22Rv1 (cell line): ENCODE results near the gene NARF.

Experiments
- ZFX ChIP-seq: fragments of 450-650 bp; IDR thresholded peaks from 2 replicates; pipeline ENCODE4 v1.6.1; 2017; ENCODE audit warnings: antibody characterized with exemption, borderline replicate concordance
- TF ChIP-seq, protein P1 (sequence below): fragments of 450-650 bp; IDR thresholded peaks from 2 replicates; pipeline ENCODE4 v1.5.1; 2017; ENCODE audit warnings: mild to moderate bottlenecking

DNA sequence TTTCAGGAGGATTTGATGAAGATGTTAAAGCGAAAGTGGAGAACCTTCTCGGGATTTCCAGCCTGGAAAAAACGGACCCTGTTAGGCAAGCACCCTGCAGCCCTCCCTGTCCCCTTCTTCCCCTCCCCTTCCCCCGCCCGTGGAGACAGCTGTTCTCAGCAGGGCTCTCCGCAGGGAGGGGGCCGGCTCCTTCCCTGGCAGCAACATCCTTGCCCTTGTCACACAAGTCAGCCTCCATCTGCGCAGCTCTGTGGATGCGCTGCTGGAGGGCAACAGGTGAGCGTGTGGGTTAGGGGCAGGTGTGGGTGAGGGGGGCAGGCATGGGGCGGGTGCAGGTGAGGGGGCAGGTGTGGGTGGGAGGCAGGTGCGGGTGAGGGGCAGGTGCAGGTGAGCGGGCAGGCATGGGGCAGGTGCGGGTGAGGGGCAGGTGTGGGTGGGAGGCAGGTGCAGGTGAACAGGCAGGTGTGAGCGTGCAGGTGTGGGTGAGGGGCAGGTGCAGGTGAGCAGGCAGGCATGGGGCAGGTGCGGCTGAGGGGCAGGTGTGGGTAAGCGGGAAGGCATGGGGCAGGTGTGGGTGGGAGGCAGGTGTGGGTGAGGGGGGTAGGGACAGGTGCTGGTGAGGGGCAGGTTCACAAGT is 17.4 kb upstream of the NARF start:
- TF ChIP-seq, protein P1, sequence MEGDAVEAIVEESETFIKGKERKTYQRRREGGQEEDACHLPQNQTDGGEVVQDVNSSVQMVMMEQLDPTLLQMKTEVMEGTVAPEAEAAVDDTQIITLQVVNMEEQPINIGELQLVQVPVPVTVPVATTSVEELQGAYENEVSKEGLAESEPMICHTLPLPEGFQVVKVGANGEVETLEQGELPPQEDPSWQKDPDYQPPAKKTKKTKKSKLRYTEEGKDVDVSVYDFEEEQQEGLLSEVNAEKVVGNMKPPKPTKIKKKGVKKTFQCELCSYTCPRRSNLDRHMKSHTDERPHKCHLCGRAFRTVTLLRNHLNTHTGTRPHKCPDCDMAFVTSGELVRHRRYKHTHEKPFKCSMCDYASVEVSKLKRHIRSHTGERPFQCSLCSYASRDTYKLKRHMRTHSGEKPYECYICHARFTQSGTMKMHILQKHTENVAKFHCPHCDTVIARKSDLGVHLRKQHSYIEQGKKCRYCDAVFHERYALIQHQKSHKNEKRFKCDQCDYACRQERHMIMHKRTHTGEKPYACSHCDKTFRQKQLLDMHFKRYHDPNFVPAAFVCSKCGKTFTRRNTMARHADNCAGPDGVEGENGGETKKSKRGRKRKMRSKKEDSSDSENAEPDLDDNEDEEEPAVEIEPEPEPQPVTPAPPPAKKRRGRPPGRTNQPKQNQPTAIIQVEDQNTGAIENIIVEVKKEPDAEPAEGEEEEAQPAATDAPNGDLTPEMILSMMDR: no peak
- TF ChIP-seq ZFX: no peak
